Measurements from ENCODE around the gene ABHD1. TPM values are rescaled to one million over a fixed set of nuclear protein-coding genes. Genes with fewer than 3 reads are reported as not detected.
"Not testable (repeated sequence)": the region's sequence is repeated elsewhere in the genome, so short reads cannot be mapped to it uniquely, and the experiment has no call there.

Gene ABHD1
- total RNA-seq, 1 experiment from 2014 or later = 2.4 TPM

DNA sequence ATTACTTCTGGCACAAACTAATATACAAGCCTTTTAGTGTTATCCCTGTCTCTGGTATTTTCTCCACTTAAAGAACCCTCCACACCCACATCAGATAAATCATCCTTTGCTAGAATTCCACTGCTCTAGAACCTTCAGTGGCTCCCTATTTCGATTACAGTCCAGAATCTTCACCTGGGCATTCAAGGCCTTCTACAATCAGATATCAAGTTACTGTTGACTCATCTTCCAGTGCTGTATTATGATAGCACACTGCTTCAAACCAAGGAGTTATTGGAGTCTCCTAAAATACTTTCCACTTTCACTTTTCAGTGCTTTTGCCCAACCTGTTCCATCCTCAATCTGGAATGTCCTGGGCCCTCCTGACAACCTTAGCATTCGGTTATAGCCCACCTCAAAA lies 8.1 kb upstream of the ABHD1 start:
- no peak overlapping the region for H3K27ac ChIP-seq (ENCODE audit: low read length)
- no peaks in the 10 kb centered on the region for H3K36me3 ChIP-seq (ENCODE audit: insufficient read depth, low read length)
- H3K27me3 ChIP-seq (ENCODE audit: low read length) = no peaks in the 10 kb centered on the region
- no peaks in the 10 kb centered on the region for H4K20me1 ChIP-seq (ENCODE audit: insufficient read depth, low read depth, low read length)
- H2AFZ ChIP-seq (ENCODE audit: low read length) = no peak overlapping the region
- no peaks in the 10 kb centered on the region for H3K9me2 ChIP-seq (replicated peaks; ENCODE audit: insufficient read depth, low read length)
- no peaks in the 10 kb centered on the region for H3K4me1 ChIP-seq (ENCODE audit: low read length)
- no peak overlapping the region for H3K4me3 ChIP-seq (ENCODE audit: low read length)
- H3K79me2 ChIP-seq (ENCODE audit: low read length) = no peaks in the 10 kb centered on the region
- no peak overlapping the region for H3K4me2 ChIP-seq (ENCODE audit: low read depth, low read length, poor library complexity, severe bottlenecking)
- DNase-seq = no peak
- H3K9ac ChIP-seq (ENCODE audit: low read length) = no peak overlapping the region
- no peaks in the 10 kb centered on the region for H3K9me3 ChIP-seq (ENCODE audit: low read length)

DNA sequence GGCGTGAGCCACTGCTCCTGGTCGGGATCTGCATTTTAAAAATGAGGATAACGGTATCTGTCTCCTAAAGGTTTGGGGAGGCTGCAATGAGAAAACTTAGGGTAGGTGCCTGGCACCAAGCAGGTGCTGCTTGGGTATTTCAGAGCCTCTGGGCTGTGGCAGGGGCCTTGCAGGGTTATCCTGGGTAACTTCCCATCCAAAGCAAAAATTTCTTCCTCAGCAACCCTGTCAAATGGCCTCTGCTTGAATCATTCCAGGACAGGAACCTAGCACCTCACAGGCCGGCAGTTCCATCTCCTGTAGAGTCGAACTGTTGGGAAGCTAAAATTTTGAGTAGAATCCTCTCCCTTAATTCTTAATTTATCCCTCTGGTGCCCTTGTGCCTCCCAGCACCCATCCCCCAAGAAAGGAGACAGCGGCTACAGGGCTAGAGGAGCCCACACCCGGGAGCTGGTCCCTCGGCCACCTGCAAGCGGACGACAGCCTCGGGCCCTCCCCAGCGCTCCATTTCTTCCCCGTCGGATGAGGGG lies 5.6 kb upstream of the ABHD1 start:
- H2AFZ ChIP-seq (ENCODE audit: low read length) = no peak overlapping the region
- H4K20me1 ChIP-seq (ENCODE audit: insufficient read depth, low read depth, low read length) = no peaks in the 10 kb centered on the region
- no peaks in the 10 kb centered on the region for H3K36me3 ChIP-seq (ENCODE audit: insufficient read depth, low read length)
- H3K79me2 ChIP-seq (ENCODE audit: low read length) = no peaks in the 10 kb centered on the region
- no peak for DNase-seq
- no peak overlapping the region for H3K9ac ChIP-seq (ENCODE audit: low read length)
- H3K4me3 ChIP-seq (ENCODE audit: low read length) = no peak overlapping the region
- H3K9me2 ChIP-seq (replicated peaks; ENCODE audit: insufficient read depth, low read length) = no peaks in the 10 kb centered on the region
- no peaks in the 10 kb centered on the region for H3K9me3 ChIP-seq (ENCODE audit: low read length)
- H3K27ac ChIP-seq (ENCODE audit: low read length) = no peak overlapping the region
- H3K27me3 ChIP-seq (ENCODE audit: low read length) = no peaks in the 10 kb centered on the region
- no peak overlapping the region for H3K4me2 ChIP-seq (ENCODE audit: low read depth, low read length, poor library complexity, severe bottlenecking)
- no peaks in the 10 kb centered on the region for H3K4me1 ChIP-seq (ENCODE audit: low read length)

GRCh38 chr2:27118525-27119329 lies 4.9 kb upstream of the ABHD1 start, which contains the start of gene CGREF1:
CGREF1 (minus strand) TSS chr2:27119128; CDS start chr2:27104366, 14,762 bp downstream.
- peaks cover 5% of the 10 kb centered on the region for H3K4me1 ChIP-seq (ENCODE audit: low read length)
- H4K20me1 ChIP-seq (ENCODE audit: insufficient read depth, low read depth, low read length) = no peaks in the 10 kb centered on the region
- no peak within 1 kb of the TSS for H3K27ac ChIP-seq (ENCODE audit: low read length)
- no peak within 1 kb of the TSS for H2AFZ ChIP-seq (ENCODE audit: low read length)
- no peak for DNase-seq
- H3K9ac ChIP-seq (ENCODE audit: low read length) = no peak within 1 kb of the TSS
- H3K36me3 ChIP-seq (ENCODE audit: insufficient read depth, low read length) = no peaks in the 10 kb centered on the region
- H3K9me3 ChIP-seq (ENCODE audit: low read length) = no peaks in the 10 kb centered on the region
- no peak within 1 kb of the TSS for H3K4me3 ChIP-seq (ENCODE audit: low read length)
- H3K79me2 ChIP-seq (ENCODE audit: low read length) = no peaks in the 10 kb centered on the region
- H3K9me2 ChIP-seq (replicated peaks; ENCODE audit: insufficient read depth, low read length) = no peaks in the 10 kb centered on the region
- no peak within 1 kb of the TSS for H3K4me2 ChIP-seq (ENCODE audit: low read depth, low read length, poor library complexity, severe bottlenecking)
- H3K27me3 ChIP-seq (ENCODE audit: low read length) = no peaks in the 10 kb centered on the region

DNA sequence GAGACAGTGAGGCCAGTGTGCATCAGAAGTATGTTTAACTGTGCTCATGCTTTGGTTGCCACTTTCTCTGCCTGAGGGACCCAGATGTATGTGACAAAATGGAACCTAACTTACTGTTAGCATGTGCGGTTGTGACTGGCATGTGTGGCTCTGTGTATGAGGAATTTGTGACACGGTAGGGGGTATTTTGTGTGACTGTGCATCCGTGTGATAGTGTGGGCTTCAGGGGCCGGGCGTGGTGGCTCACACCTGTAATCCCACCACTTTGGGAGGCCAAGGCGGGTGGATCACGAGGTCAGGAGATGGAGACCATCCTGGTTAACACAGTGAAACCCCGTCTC lies 4.3 kb upstream of the ABHD1 start:
- not testable (repeated sequence) for H3K27ac ChIP-seq (ENCODE audit: low read length); H3K9me3 ChIP-seq (ENCODE audit: low read length); H3K79me2 ChIP-seq (ENCODE audit: low read length); H3K27me3 ChIP-seq (ENCODE audit: low read length); H3K9me2 ChIP-seq (replicated peaks; ENCODE audit: insufficient read depth, low read length); H3K4me3 ChIP-seq (ENCODE audit: low read length); H3K4me2 ChIP-seq (ENCODE audit: low read depth, low read length, poor library complexity, severe bottlenecking); DNase-seq; H4K20me1 ChIP-seq (ENCODE audit: insufficient read depth, low read depth, low read length); H3K9ac ChIP-seq (ENCODE audit: low read length); H3K36me3 ChIP-seq (ENCODE audit: insufficient read depth, low read length); H2AFZ ChIP-seq (ENCODE audit: low read length)
- H3K4me1 ChIP-seq (ENCODE audit: low read length) = peaks cover 11% of the 10 kb centered on the region

- no peaks in the 10 kb centered on the region for H3K9me2 ChIP-seq (replicated peaks; ENCODE audit: insufficient read depth, low read length)
- no peak overlapping the region for H3K4me3 ChIP-seq (ENCODE audit: low read length)
- H4K20me1 ChIP-seq (ENCODE audit: insufficient read depth, low read depth, low read length) = no peaks in the 10 kb centered on the region
- H3K9me3 ChIP-seq (ENCODE audit: low read length) = no peaks in the 10 kb centered on the region
- DNase-seq = no peak
- peaks cover 13% of the 10 kb centered on the region for H3K4me1 ChIP-seq (ENCODE audit: low read length)
- H3K27me3 ChIP-seq (ENCODE audit: low read length) = no peaks in the 10 kb centered on the region
- no peaks in the 10 kb centered on the region for H3K36me3 ChIP-seq (ENCODE audit: insufficient read depth, low read length)
- no peaks in the 10 kb centered on the region for H3K79me2 ChIP-seq (ENCODE audit: low read length)
- no peak overlapping the region for H3K4me2 ChIP-seq (ENCODE audit: low read depth, low read length, poor library complexity, severe bottlenecking)
- no peak overlapping the region for H3K27ac ChIP-seq (ENCODE audit: low read length)
- no peak overlapping the region for H3K9ac ChIP-seq (ENCODE audit: low read length)
- H2AFZ ChIP-seq (ENCODE audit: low read length) = no peak overlapping the region
Observed at GRCh38 chr2:27121906-27122305, 1.7 kb upstream of the ABHD1 start.

DNA sequence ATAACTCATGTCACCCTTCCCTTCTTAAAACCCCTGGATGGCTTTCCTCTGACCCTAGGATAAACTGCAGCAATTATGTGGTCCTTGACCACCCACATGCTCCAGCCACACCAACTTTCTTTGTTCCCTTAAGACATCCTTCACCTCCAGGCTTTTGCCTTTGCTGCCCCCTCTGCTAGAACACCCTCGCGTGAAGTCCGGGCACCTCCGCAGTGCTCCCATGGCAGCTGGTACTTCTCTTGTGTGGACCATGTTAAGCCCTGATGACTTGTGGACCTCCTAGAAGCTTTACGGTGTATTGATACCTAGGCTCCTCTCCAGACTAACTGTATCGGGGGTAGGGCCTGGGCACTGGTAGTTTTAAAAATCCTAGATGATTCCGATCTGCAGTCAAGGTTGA lies 824 bp upstream of the ABHD1 start:
- Histone ChIP-seq H3K4me2 (ENCODE audit: low read depth, low read length, poor library complexity, severe bottlenecking) (peak overlapping the region; percentile 95), H3K9me3 (ENCODE audit: low read length) (no peaks in the 10 kb centered on the region), H3K9me2 (replicated peaks; ENCODE audit: insufficient read depth, low read length) (no peaks in the 10 kb centered on the region), H3K36me3 (ENCODE audit: insufficient read depth, low read length) (no peaks in the 10 kb centered on the region), H2AFZ (ENCODE audit: low read length) (no peak overlapping the region), H3K4me3 (ENCODE audit: low read length) (peak overlapping the region; percentile 80; the same call in 1 of the 2 replicates), H3K27me3 (ENCODE audit: low read length) (no peaks in the 10 kb centered on the region), H3K79me2 (ENCODE audit: low read length) (no peaks in the 10 kb centered on the region), H4K20me1 (ENCODE audit: insufficient read depth, low read depth, low read length) (no peaks in the 10 kb centered on the region), H3K27ac (ENCODE audit: low read length) (no peak overlapping the region), H3K4me1 (ENCODE audit: low read length) (peaks cover 13% of the 10 kb centered on the region), H3K9ac (ENCODE audit: low read length) (no peak overlapping the region)
- DNase-seq = no peak

DNA sequence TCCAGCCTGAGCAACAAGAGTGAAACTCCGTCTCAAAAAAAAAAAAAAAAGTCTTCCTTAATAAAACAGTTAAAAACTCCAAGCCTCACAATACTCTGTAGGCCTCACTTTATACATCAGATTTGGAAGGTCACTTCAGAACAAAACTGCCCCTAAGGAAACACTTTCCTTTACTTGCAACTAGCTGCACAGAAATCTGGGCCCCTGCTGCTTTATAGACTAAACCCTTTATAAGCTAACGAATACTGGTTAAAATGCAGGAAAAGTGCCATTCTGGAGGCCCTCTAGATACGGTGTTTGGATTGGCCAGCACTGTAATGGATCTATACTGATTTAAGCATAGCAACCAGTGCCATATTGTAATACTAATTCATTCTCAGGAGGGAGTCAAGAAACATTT lies 1.5 kb downstream of the ABHD1 start:
- Histone ChIP-seq H3K9ac (ENCODE audit: low read length) (no peak overlapping the region), H4K20me1 (ENCODE audit: insufficient read depth, low read depth, low read length) (no peaks in the 10 kb centered on the region), H3K4me3 (ENCODE audit: low read length) (no peak overlapping the region), H3K4me1 (ENCODE audit: low read length) (peaks cover 13% of the 10 kb centered on the region), H3K36me3 (ENCODE audit: insufficient read depth, low read length) (no peaks in the 10 kb centered on the region), H3K9me3 (ENCODE audit: low read length) (no peaks in the 10 kb centered on the region), H3K27me3 (ENCODE audit: low read length) (no peaks in the 10 kb centered on the region), H3K9me2 (replicated peaks; ENCODE audit: insufficient read depth, low read length) (no peaks in the 10 kb centered on the region), H3K4me2 (ENCODE audit: low read depth, low read length, poor library complexity, severe bottlenecking) (no peak overlapping the region), H3K79me2 (ENCODE audit: low read length) (no peaks in the 10 kb centered on the region), H3K27ac (ENCODE audit: low read length) (no peak overlapping the region), H2AFZ (ENCODE audit: low read length) (no peak overlapping the region)
- DNase-seq = no peak

GRCh38 chr2:27126252-27126710 lies 2.7 kb downstream of the ABHD1 start:
- Histone ChIP-seq H3K9me2 (replicated peaks; ENCODE audit: insufficient read depth, low read length) (no peaks in the 10 kb centered on the region), H3K4me1 (ENCODE audit: low read length) (peaks cover 13% of the 10 kb centered on the region), H3K9me3 (ENCODE audit: low read length) (no peaks in the 10 kb centered on the region), H2AFZ (ENCODE audit: low read length) (no peak overlapping the region), H3K36me3 (ENCODE audit: insufficient read depth, low read length) (no peaks in the 10 kb centered on the region), H3K4me3 (ENCODE audit: low read length) (no peak overlapping the region), H4K20me1 (ENCODE audit: insufficient read depth, low read depth, low read length) (no peaks in the 10 kb centered on the region), H3K9ac (ENCODE audit: low read length) (no peak overlapping the region), H3K27me3 (ENCODE audit: low read length) (no peaks in the 10 kb centered on the region), H3K27ac (ENCODE audit: low read length) (no peak overlapping the region), H3K79me2 (ENCODE audit: low read length) (no peaks in the 10 kb centered on the region), H3K4me2 (ENCODE audit: low read depth, low read length, poor library complexity, severe bottlenecking) (no peak overlapping the region)
- no peak for DNase-seq

All from Karpas-422 (cell line).